Right lobe of liver (tissue), 6 donors: ENCODE data around the gene SULF2. TPM values are rescaled to one million over a fixed set of nuclear protein-coding genes. Genes with fewer than 3 reads are reported as not detected.

ENCODE experiments used
- ATAC-seq, 4 donors: fragments of 200-7000 bp; cut with Tn5 transposase; one replicate each; pipeline ENCODE4 v1.9.1; 2020; ENCODE audit warnings: mild to moderate bottlenecking in 4 of 4, moderate library complexity in 4 of 4
- DNase-seq, 3 donors: peaks; one replicate each; pipeline ENCODE4 v3.0.0-alpha.2; 2020
- H3K27ac ChIP-seq, 3 donors: fragments of 200-600 bp; one replicate each; pipeline ENCODE4 v1.8.0; 2022
- H3K27me3 ChIP-seq, 2 donors: fragments of 200-600 bp; one replicate each; pipeline ENCODE4 v1.8.0; 2022
- H3K36me3 ChIP-seq, 4 donors: fragments of 200-600 bp; sonication (generic) in 1 of 4; one replicate each; pipeline versions ENCODE4 v1.5.1 to v1.8.0; 2017 to 2022; ENCODE audit warnings: control low read depth in 1 of 4
- H3K4me1 ChIP-seq, 4 donors: fragments of 200-600 bp; sonication (generic) in 1 of 4; one replicate each; pipeline versions ENCODE4 v1.5.1 to v1.8.0; 2017 to 2022; ENCODE audit warnings: control low read depth in 1 of 4
- H3K4me3 ChIP-seq, 3 donors: fragments of 200-600 bp; one replicate each; pipeline ENCODE4 v1.8.0; 2022
- H3K9me3 ChIP-seq, 4 donors: fragments of 200-600 bp; sonication (generic) in 1 of 4; one replicate each; pipeline versions ENCODE4 v1.5.1 to v1.8.0; 2017 to 2022; ENCODE audit warnings: control low read depth in 1 of 4
- CTCF ChIP-seq, 4 donors: fragments of 200-600 bp in 3 of 4; fragments of 450-650 bp in 1 of 4; IDR thresholded peaks; one replicate each; pipeline versions ENCODE4 v1.5.1 to v1.8.0; 2016 to 2022; ENCODE audit warnings: antibody characterized with exemption in 4 of 4, mild to moderate bottlenecking in 2 of 4
- POLR2A ChIP-seq: fragments of 450-650 bp; IDR thresholded peaks from one replicate; pipeline ENCODE4 v1.6.1; 2017; ENCODE audit warnings: antibody characterized with exemption, mild to moderate bottlenecking
- WGBS: methylation state at CpG from one replicate; pipeline ENCODE4 v1.1.6; 2018; ENCODE audit warnings: low coverage, low lambda C conversion rate; ENCODE audit not compliant: insufficient coverage; ENCODE audit errors: missing lambda C conversion rate; 5-methylcytosine and 5-hydroxymethylcytosine counted together
- intact Hi-C, 2 donors: fragments of 100-400 bp; cut with DNase I; formaldehyde crosslinking; loops; one replicate each; pipeline versions ENCODE4 v1.11.2 to v1.14.1; 2022
- total RNA-seq, 6 experiments: library from RNA; depleted of rRNA in 2 of 6; stranded (reverse); fragments of >200 nt in 2 of 6; fragmentation: NEBNext Ultra II Directional in 3 of 6; extraction: Animal tissue kit (Norgen Biotek cat#: 25700) in 3 of 6; gene quantifications; one replicate each; pipeline versions ENCODE4 v1.1.0 to v1.2.4, GENCODE V29; 2016 to 2023
- donor health status: DM: no; HTN: yes; CAD: no.
- donor health status: DM: no; HTN: no; CAD: no.
- donor health status: DM: no; HTN: no; CAD: no.
- donor health status: DM: no; HTN: yes; CAD: no.
- donor health status: DM: no; HTN: yes; CAD: no.

SULF2 gene
- total RNA-seq, 6 experiments from 2014 or later: 6.1 to 92.0 (median 48.3) TPM

GRCh38 chr20:47631078-47631477, 154.2 kb downstream of the SULF2 start:
- Histone ChIP-seq H3K27me3 (no peaks in the 10 kb centered on the region), H3K4me3 (no peak overlapping the region), H3K4me1 (no peaks in the 10 kb centered on the region), H3K36me3 (peaks cover 0 to 29% (median 5%) of the 10 kb centered on the region in 4 donors), H3K9me3 (no peaks in the 10 kb centered on the region), H3K27ac (no peak overlapping the region)
- TF ChIP-seq CTCF (IDR thresholded peaks at IDR 0.05) (no peak), POLR2A (no peak)
- no peak for DNase-seq
- intact Hi-C loops: no loop called here
- no peak for ATAC-seq

- intact Hi-C loops: loop anchor here (10.0 kb wide), 2 partner anchors 245 to 455 kb away; no protein-coding TSS in a partner anchor
- ATAC-seq: no peak
- no peak overlapping the region for H3K4me3 ChIP-seq
- no peak for TF ChIP-seq CTCF (IDR thresholded peaks at IDR 0.05)
- TF ChIP-seq POLR2A: no peak
- H3K4me1 ChIP-seq: no peaks in the 10 kb centered on the region
- H3K36me3 ChIP-seq: peaks cover 0 to 22% (median 6%) of the 10 kb centered on the region in 4 donors
- no peaks in the 10 kb centered on the region for H3K27me3 ChIP-seq
- H3K9me3 ChIP-seq: no peaks in the 10 kb centered on the region
- no peak for DNase-seq
- no peak overlapping the region for H3K27ac ChIP-seq
- WGBS: 84% methylated on average over 2 of the region's 2 CpGs
Measured at GRCh38 chr20:47629907-47630306, 155.4 kb downstream of the SULF2 start.

GRCh38 chr20:47627540-47627939, 157.7 kb downstream of the SULF2 start:
- WGBS: 81% methylated on average over 4 of the region's 4 CpGs
- Histone ChIP-seq H3K9me3 (no peaks in the 10 kb centered on the region), H3K27me3 (no peaks in the 10 kb centered on the region), H3K4me1 (no peaks in the 10 kb centered on the region), H3K4me3 (no peak overlapping the region), H3K36me3 (peaks cover 0 to 17% (median 6%) of the 10 kb centered on the region in 4 donors), H3K27ac (no peak overlapping the region)
- ATAC-seq (no peak), DNase-seq (no peak)
- intact Hi-C loops: loop anchor here (10.0 kb wide), 2 partner anchors 243 to 453 kb away; no protein-coding TSS in a partner anchor
- TF ChIP-seq POLR2A (no peak), CTCF (IDR thresholded peaks at IDR 0.05) (no peak)

GRCh38 chr20:47623206-47623605, 162.1 kb downstream of the SULF2 start:
- intact Hi-C loops: loop anchor here (10.0 kb wide), 2 partner anchors 238 to 448 kb away; no protein-coding TSS in a partner anchor
- 44% methylated on average over 2 of the region's 2 CpGs for WGBS
- ATAC-seq: no peak
- no peaks in the 10 kb centered on the region for H3K27me3 ChIP-seq
- DNase-seq: no peak
- no peak overlapping the region for H3K4me3 ChIP-seq
- no peaks in the 10 kb centered on the region for H3K4me1 ChIP-seq
- TF ChIP-seq CTCF (IDR thresholded peaks at IDR 0.05): no peak
- no peak for TF ChIP-seq POLR2A
- no peak overlapping the region for H3K27ac ChIP-seq
- peaks cover 0 to 18% (median 5%) of the 10 kb centered on the region in 4 donors for H3K36me3 ChIP-seq
- no peaks in the 10 kb centered on the region for H3K9me3 ChIP-seq
